Ovary (tissue), 9 donors: ENCODE data around the gene NBPF12. TPM values are rescaled to one million over a fixed set of nuclear protein-coding genes. Genes with fewer than 3 reads are reported as not detected.
"Not testable (repeated sequence)": the region's sequence is repeated elsewhere in the genome, so short reads cannot be mapped to it uniquely, and the experiment has no call there.

Experiments
- DNase-seq, 5 donors: peaks; one replicate each; pipeline ENCODE4 v3.0.0-alpha.2; 2019 to 2020
- H3K27ac ChIP-seq, 2 donors: fragments of 200-600 bp; one replicate each; pipeline versions ENCODE4 v1.5.1 to v1.8.0; 2019 to 2022
- H3K27me3 ChIP-seq: fragments of 200-600 bp; one replicate; pipeline ENCODE4 v1.8.0; 2022
- H3K36me3 ChIP-seq: fragments of 200-600 bp; sonication (generic); one replicate; pipeline ENCODE4 v1.5.1; 2019
- H3K4me1 ChIP-seq: one replicate; pipeline ENCODE4 v1.8.1; 2013; ENCODE audit warnings: mild to moderate bottlenecking, moderate library complexity; ENCODE audit not compliant: insufficient read depth
- H3K4me3 ChIP-seq: fragments of 200-600 bp; sonication (generic); one replicate; pipeline ENCODE4 v1.5.1; 2017
- H3K9me3 ChIP-seq, 2 donors: fragments of 200-600 bp in 1 of 2; sonication (generic) in 1 of 2; one replicate each; pipeline versions ENCODE4 v1.5.1 to v1.8.1; 2013 to 2019; ENCODE audit warnings: mild to moderate bottlenecking in 1 of 2, moderate library complexity in 1 of 2
- EP300 ChIP-seq: sonication (generic); formaldehyde crosslinking; IDR thresholded peaks from one replicate; pipeline ENCODE4 v1.6.1; 2017; ENCODE audit warnings: antibody characterized with exemption
- POLR2A ChIP-seq: fragments of 450-650 bp; IDR thresholded peaks from one replicate; pipeline ENCODE4 v1.6.1; 2017; ENCODE audit warnings: antibody characterized with exemption, mild to moderate bottlenecking, moderate library complexity
- WGBS, 3 donors: extraction: QIAGEN DNeasy Blood & Tissue Kit in 1 of 3; methylation state at CpG; one replicate each; pipeline versions ENCODE4 v1.1.5 to v1.1.7; 2013 to 2017; 5-methylcytosine and 5-hydroxymethylcytosine counted together
- intact Hi-C, 4 donors: fragments of 100-400 bp; cut with DNase I; formaldehyde crosslinking; loops; one replicate each; pipeline versions ENCODE4 v1.11.0 to v1.15.1; 2022 to 2023
- polyA plus RNA-seq, 2 donors: library from polyadenylated mRNA; stranded (reverse); fragments of 200-250 nt in 1 of 2; fragments of 350-450 nt in 1 of 2; fragmentation: Illumina TruSeq in 1 of 2; extraction: RNeasy Lipid Tissue Mini Kit (QIAGEN cat#74804) in 1 of 2; gene quantifications; one replicate each; pipeline ENCODE4 v1.2.3, GENCODE V29; 2013 to 2014
- total RNA-seq, 7 donors: library from RNA; depleted of rRNA in 2 of 7; stranded (reverse); fragments of >200 nt in 2 of 7; fragmentation: NEBNext Ultra II Directional in 3 of 7; extraction: Animal tissue kit (Norgen Biotek cat#: 25700) in 3 of 7; gene quantifications; one replicate each; pipeline versions ENCODE4 v1.1.0 to v1.2.4, GENCODE V29; 2016 to 2023
- TF ChIP-seq, protein P1 (sequence below), 3 donors: fragments of 450-650 bp in 2 of 3; fragments of 200-600 bp in 1 of 3; IDR thresholded peaks; one replicate each; pipeline versions ENCODE4 v1.5.1 to v1.8.0; 2016 to 2022; ENCODE audit warnings: antibody characterized with exemption in 3 of 3, mild to moderate bottlenecking in 1 of 3
- donor health status: DM: no; HTN: no; CAD: no; lungs with moderate emphysema.
- donor health status: DM: no; HTN: no; CAD: no.
- donor health status: Bipolar disorder and iron deficiency.
- donor health status: DM: yes; HTN: yes; CAD: no.
- donor health status: DM: no; HTN: no; CAD: no.
- donor health status: DM: yes; HTN: yes; CAD: no.

Gene NBPF12
- total and polyA plus RNA-seq, 9 donors, result 6.2 to 15.9 (median 11.3) TPM

DNA sequence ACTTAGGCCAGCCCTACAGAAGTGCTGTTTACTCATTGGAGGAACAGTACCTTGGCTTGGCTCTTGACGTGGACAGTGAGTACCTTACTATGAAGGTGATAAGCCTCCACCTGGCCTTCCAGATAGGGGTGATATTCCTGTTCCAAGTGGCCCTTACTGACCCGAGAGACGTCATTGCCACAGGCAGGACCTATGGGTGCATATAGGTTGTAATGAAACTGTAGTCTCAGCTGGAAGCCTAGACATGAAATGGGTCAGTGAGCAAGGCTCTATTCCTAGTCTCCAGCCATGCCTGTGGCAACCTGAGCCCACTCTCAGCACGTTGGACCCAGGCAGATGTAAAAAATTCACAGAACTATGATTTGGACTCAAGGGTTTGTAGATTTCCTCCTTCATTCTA lies 48.3 kb downstream of the NBPF12 start:
- intact Hi-C loops, result not testable (repeated sequence)
- WGBS, 3 donors, result 83% methylated on average over 2 of the region's 4 CpGs; no CpG with 5 or more reads in 2 of the 3 donors

DNA sequence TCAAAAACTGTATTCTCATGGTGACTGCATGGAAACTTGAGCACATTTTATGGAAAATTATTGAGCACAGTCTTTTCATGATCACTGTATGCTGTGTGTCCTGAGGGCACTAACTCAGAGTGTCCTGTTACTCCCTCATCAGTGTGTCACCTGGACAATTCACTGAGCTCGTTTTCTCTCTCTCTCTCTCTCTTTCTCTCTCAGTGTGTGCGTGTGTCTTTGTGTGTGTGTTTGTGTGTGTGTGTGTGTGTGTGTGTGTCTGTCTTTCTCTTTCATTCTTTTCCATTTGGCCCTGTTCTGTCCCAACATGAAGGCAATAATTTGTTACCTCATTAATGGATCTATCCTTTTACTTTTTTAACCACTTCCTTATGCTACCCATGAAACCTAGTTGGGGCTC lies 49.4 kb downstream of the NBPF12 start:
- H3K36me3 ChIP-seq, H3K27me3 ChIP-seq, intact Hi-C loops, H3K4me3 ChIP-seq, H3K9me3 ChIP-seq, DNase-seq, H3K4me1 ChIP-seq, H3K27ac ChIP-seq: not testable (repeated sequence)
- WGBS, 3 donors, result 68 to 86% (median 75%) methylated on average over 2 of the region's 2 CpGs

More for the DNA sequence above, 48.3 kb downstream of the NBPF12 start:
- not testable (repeated sequence) for H3K36me3 ChIP-seq, H3K4me3 ChIP-seq, DNase-seq, H3K27ac ChIP-seq, H3K9me3 ChIP-seq, H3K4me1 ChIP-seq, H3K27me3 ChIP-seq

DNA sequence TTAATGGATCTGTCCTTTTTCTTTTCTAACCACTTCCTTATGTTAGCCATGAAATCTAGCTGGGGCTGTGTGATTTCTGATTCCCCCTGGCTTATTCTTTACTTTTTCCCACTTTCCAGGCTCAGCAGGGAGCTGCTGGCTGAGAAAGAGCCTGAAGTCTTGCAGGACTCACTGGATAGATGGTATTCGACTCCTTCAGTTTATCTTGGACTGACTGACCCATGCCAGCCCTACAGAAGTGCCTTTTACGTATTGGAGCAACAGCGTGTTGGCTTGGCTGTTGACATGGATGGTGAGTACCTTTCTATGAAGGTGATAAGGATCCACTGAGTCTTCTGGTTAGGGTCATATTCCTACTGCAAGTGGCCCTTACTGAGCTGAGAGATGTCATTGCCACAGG lies 51.3 kb downstream of the NBPF12 start:
- H3K27me3 ChIP-seq, H3K4me3 ChIP-seq, H3K9me3 ChIP-seq, H3K36me3 ChIP-seq, H3K27ac ChIP-seq, H3K4me1 ChIP-seq, intact Hi-C loops, DNase-seq: not testable (repeated sequence)
- 89 to 93% (median 91%) methylated on average over 3 of the region's 3 CpGs for WGBS, 3 donors

DNA sequence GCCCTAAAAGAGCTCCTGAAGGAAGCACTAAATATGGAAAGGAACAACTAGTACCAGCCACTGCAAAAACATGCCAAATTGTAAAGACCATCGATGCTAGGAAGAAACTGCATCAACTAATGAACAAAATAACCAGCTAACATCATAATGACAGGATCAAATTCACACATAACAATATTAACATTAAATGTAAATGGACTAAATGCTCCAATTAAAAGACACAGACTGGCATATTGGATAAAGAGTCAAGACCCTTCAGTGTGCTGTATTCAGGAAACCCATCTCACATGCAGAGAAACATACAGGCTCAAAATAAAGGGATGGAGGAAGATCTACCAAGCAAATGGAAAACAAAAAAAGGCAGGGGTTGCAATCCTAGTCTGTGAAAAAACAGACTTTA lies 70.4 kb downstream of the NBPF12 start:
- WGBS, 3 donors, result 82 to 93% (median 88%) methylated on average over 1 of the region's 1 CpG
- DNase-seq, H3K27ac ChIP-seq, H3K4me3 ChIP-seq, H3K36me3 ChIP-seq, intact Hi-C loops, H3K4me1 ChIP-seq, H3K9me3 ChIP-seq, H3K27me3 ChIP-seq: not testable (repeated sequence)

DNA sequence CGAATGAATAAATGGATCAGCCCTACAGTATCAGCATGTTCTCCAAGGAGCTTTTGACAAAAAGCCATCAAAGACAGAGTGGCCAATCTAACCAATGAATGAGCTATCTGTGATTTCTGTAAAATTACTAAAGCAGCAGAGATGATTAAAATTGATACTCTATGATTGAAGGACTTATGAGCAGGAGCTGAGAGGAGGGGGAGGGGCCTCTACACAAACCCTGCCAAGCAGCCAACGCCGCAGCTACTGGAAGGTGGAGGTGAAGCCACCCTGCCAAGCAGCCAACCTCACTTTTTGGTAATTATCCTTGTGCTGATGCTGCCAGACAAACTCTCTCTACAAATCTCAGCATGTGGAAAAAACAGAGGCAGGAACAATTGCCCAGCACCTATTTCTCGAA lies 88.9 kb downstream of the NBPF12 start:
- 63 to 65% (median 64%) methylated on average over 4 of the region's 4 CpGs for WGBS, 3 donors

DNA sequence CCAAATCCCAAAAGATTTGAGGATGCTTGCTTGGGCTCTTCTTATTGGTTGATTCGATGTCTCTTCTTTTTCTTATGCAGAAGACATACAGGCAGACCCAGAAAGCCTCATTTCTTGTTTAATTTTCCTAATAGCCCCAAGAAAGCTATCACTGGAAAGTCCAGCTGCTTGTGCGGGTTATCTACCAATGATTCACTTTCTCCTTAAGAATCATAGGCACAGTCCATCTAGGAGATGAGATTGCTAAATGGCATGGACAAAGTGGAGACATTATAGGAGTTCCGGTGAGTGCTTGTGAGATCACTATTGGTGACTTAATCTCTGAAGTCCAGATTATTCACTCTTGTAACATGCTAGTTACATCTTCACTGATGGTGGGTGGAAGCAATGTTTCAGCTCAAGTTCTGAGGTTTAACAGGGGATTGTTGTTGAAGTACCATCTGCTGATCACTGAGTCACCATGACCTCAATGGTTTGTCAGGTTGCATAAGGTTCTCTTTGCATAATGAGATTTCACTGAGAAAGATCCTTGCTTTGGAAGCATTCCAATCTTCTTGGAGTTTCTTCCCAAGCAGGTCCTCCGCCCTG lies 92.0 kb downstream of the NBPF12 start:
- H3K4me3 ChIP-seq, H3K9me3 ChIP-seq, H3K27ac ChIP-seq, DNase-seq, intact Hi-C loops, H3K27me3 ChIP-seq, H3K36me3 ChIP-seq, H3K4me1 ChIP-seq: not testable (repeated sequence)
- 58 to 78% (median 66%) methylated on average over 4 of the region's 4 CpGs for WGBS, 3 donors

More for the DNA sequence above, 88.9 kb downstream of the NBPF12 start:
- intact Hi-C loops, H3K36me3 ChIP-seq, H3K27me3 ChIP-seq, H3K4me3 ChIP-seq, H3K27ac ChIP-seq, DNase-seq, H3K9me3 ChIP-seq, H3K4me1 ChIP-seq: not testable (repeated sequence)

DNA sequence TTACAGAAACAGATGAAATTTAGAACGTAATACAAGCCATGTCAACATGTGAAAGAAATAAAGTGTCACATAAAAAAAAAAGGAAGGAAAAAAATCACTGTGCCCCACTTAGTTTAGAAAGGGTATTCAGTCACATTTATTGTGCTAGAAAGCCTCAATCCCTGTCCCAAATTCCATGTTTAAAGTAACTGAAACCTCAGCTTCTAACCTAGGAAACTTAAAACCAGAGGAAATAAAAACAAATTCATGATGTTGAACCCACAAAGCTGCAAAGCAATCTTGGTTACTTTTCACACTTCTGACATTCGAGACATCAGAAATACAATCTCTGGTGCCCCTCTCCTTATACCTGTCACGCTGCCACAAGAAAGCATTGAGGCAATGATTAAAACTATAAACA lies 101.8 kb downstream of the NBPF12 start:
- Histone ChIP-seq H3K4me3 (no peak overlapping the region), H3K4me1 (no peaks in the 10 kb centered on the region), H3K27me3 (no peaks in the 10 kb centered on the region), H3K36me3 (no peaks in the 10 kb centered on the region), H3K27ac (no peak overlapping the region), H3K9me3 (no peaks in the 10 kb centered on the region)
- no peak for DNase-seq
- TF ChIP-seq POLR2A, result no peak
- TF ChIP-seq, protein P1, sequence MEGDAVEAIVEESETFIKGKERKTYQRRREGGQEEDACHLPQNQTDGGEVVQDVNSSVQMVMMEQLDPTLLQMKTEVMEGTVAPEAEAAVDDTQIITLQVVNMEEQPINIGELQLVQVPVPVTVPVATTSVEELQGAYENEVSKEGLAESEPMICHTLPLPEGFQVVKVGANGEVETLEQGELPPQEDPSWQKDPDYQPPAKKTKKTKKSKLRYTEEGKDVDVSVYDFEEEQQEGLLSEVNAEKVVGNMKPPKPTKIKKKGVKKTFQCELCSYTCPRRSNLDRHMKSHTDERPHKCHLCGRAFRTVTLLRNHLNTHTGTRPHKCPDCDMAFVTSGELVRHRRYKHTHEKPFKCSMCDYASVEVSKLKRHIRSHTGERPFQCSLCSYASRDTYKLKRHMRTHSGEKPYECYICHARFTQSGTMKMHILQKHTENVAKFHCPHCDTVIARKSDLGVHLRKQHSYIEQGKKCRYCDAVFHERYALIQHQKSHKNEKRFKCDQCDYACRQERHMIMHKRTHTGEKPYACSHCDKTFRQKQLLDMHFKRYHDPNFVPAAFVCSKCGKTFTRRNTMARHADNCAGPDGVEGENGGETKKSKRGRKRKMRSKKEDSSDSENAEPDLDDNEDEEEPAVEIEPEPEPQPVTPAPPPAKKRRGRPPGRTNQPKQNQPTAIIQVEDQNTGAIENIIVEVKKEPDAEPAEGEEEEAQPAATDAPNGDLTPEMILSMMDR (IDR thresholded peaks at IDR 0.05), result no peak
- no peak for TF ChIP-seq EP300
- intact Hi-C loops, result no loop called here
- 77 to 85% (median 79%) methylated on average over 3 of the region's 3 CpGs for WGBS, 3 donors

DNA sequence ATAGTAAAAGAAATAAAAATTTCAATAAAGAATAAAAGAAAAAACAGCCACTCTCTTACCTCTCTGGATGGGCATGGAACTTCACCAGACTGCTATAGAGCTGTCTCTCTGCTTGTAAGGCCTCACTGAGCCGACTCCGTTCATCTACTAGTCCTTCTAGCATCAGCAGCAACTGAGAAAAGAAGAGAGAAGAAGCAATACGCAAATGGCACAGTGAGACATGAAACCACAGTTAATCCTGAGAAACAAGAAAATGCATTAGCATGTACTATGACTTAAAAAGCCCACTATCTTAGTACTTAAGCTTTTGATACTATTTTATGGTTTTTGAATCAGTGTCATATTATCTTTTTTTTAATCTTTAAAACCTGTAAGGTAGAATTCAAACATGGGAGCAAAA lies 104.8 kb downstream of the NBPF12 start:
- H3K27ac ChIP-seq, DNase-seq, H3K27me3 ChIP-seq, H3K36me3 ChIP-seq, intact Hi-C loops, H3K4me1 ChIP-seq, H3K9me3 ChIP-seq, H3K4me3 ChIP-seq: not testable (repeated sequence)
- WGBS, 3 donors, result 67 to 76% (median 69%) methylated on average over 3 of the region's 3 CpGs

DNA sequence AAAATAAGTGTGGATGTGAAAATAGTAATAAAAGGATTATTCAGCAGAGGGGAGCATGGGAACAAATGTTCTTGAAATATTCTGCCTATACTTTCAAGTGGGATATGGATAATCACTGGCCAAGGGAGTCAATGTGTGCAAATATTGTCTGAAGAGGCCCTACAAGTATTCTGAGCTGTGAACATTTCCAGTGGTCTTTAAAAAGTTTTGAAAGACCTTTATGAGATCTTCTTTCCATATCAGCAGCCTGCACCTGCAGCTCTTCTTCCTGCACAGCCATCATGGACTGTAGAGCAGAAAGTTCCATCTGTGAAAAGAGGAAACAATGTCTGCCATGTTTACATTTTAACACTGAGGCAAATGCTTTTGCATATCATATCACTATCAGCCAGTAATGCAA lies 106.4 kb downstream of the NBPF12 start:
- H3K4me3 ChIP-seq, DNase-seq, H3K36me3 ChIP-seq, H3K27ac ChIP-seq, H3K4me1 ChIP-seq, intact Hi-C loops, H3K27me3 ChIP-seq, H3K9me3 ChIP-seq: not testable (repeated sequence)
